T-helper 1 cell (primary cell): ENCODE data around the gene KLC3.
"Not testable (repeated sequence)": the region's sequence is repeated elsewhere in the genome, so short reads cannot be mapped to it uniquely, and the experiment has no call there.

ENCODE experiments used
- DNase-seq, 5 donors: peaks; one replicate each; pipeline ENCODE4 v3.0.0-alpha.2; 2012 to 2020

The KLC3 gene

GRCh38 chr19:45320997-45321775 lies 19.4 kb upstream of the KLC3 start:
- no peak for DNase-seq

DNA sequence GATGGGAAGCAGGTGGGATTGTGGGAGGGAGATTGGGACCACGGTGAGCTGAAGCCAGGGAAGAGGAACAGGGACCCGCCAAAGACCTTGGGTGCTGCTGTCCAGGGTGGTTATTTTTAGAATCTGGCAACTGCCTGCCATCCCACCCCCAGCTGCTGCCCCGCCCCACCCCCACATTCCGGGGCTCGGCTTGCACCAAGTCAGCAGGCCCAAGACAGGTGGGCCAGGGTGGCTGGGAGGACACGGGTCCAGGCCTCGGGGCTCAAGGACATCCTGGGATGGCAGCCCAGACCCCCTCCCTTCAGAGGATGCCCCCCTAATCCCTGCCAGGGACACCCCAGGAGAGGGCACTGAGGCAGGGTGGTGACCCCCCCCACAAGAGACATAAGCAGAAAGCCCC lies 18.7 kb upstream of the KLC3 start:
- DNase-seq, result no peak

DNA sequence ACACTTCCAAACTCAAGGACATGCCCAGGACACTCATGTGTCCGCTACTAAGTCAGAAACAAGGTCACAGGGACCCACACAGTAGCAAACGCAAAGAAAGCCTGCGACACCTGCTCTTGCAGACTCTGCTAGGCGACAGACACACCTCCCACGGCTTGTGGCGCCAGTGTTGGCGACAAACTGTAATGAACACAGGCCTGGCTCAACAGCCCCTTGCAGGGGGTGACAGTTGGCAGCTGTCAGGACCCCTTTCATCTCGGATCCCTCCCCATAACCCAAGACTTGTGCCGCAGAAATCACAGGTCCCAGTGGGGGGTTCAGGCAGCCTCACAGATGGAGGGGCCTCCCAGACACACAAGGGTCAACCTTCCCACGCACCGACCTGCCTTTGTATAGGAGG lies 18.2 kb upstream of the KLC3 start:
- DNase-seq, result no peak

GRCh38 chr19:45322744-45323281 lies 17.7 kb upstream of the KLC3 start, which contains the start of gene CKM:
TSS of gene CKM (minus strand) at chr19:45322875. CDS start at chr19:45319713, 3,162 bp downstream.
- DNase-seq, result no peak

- no peak for DNase-seq
These were observed 16.9 kb upstream of the KLC3 start for GRCh38 chr19:45323671-45324081.

DNA sequence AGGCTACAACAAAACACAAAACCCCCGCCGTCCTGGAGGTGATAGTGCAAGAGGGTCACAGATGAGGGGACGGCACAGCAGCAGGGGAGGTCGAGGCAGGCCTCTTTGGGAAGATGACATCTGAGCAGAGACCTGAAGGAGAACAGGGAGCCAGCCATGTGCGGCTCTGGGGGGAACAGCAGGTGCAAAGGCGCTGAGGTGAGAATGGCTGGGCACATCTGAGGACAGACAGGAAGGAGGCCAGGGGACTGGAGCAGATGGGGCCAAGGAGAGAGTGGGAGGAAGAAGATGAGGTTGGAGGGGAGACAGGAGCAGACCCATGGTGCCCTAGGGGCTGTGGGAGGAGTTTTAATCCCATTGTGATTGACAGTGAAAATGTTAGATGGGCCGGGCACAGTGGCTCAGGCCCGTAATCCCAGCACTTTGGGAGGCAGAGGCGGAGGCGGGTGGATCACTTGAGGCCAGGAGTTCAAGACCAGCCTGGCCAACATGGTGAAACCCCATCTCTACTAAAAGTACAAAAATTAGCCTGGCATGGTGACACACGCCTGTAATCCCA lies 16.1 kb upstream of the KLC3 start:
- no peak for DNase-seq

- DNase-seq, result no peak
These were observed 13.0 kb upstream of the KLC3 start for GRCh38 chr19:45327404-45328143.

- no peak for DNase-seq
These were observed 9.1 kb upstream of the KLC3 start for GRCh38 chr19:45331411-45331810.

- no peak for DNase-seq
These were observed 6.8 kb upstream of the KLC3 start for GRCh38 chr19:45333609-45334303.

DNA sequence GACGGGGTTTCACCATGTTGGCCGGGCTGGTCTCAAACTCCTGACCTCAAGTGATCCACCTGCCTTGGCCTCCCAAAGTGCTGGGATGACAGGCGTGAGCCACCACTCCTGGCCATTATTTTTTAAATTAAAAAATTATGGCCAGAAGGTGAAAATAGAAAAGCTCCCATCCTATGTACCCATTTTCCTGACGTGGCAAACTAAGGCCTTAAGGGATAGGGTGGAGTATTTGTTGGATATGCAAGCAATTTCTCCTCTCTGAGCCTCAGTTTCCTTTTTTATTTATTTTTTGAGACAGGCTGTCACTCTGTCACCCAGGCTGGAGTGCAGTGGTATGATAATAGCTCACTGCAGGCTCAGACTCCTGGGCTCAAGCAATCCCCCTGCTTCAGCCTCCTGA lies 5.7 kb upstream of the KLC3 start:
- not testable (repeated sequence) for DNase-seq

DNA sequence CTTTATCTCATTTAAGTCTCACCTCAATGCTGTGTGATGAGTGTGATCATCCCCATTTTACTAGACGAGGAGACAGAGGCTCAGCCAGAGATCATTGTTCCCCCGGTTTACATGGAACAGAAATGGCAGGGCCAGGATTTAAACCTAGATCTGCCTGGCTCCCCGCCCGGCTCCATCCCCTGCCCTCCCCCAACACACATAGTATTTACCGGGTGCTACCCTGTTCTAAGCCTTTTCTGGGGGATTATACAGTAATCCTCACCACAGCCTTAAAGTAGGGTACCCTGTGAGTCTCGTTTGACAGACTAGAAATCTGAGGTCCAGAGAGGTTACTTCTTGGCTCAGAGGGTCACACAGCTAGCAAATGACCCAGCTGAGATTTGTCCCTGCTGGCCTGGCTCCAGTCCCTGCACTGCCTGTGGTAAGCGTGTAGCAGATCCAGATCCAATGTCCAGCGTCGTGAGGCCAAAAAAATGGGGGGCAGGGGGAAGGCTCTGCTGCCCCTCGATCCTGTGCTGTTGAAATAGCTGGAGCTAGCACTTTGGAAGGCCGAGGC lies 3.8 kb upstream of the KLC3 start:
- DNase-seq, result no peak

GRCh38 chr19:45339629-45340028 lies 921 bp upstream of the KLC3 start:
- no peak for DNase-seq

DNA sequence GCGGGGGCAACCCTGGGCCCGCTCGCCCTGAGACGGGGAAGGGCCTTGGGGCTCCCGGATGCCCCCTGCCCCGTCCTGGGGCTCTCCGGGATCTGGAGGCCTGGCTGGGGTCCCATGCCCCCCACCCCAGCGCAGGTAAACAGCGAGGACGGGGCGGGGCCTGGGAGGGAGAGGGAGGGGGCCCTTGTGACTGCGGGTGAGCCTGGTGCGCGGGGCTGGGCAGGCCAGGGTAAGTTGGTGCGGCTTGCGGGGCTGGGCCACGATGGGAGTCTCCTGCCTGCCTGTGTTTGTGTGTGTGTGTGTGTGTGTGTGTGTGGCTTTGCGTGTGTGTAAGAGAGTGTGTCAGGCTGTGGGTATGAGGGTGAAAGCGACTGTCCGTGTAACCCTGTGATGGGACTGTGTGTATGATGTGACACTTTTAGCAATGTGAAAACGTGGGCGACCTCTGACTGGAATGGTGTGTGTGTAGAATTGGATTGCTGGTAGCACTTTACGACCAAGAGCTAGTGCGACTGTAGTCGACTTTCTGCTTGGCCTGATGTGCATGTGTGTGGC lies 426 bp downstream of the KLC3 start:
- DNase-seq, result no peak

DNA sequence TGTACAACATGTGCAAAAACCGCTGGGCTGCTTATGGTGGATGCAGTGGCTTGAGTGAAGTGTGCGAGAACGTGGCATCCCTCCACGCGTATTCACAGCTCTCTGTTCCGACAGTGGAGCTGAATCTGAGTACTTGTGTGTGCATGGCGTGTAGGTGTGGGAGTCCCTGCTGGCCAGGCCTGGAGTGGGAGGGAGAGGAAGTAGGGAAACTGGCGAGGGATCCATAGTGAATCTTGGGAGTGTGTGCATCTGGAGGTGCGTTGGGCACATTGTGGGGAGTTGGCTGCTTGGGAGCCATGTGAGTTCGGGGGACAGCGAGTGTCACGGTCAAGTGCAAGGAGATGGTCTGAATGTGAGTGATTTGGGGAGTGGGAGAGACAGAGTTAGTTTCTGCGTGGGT lies 2.4 kb downstream of the KLC3 start:
- DNase-seq, result no peak

DNA sequence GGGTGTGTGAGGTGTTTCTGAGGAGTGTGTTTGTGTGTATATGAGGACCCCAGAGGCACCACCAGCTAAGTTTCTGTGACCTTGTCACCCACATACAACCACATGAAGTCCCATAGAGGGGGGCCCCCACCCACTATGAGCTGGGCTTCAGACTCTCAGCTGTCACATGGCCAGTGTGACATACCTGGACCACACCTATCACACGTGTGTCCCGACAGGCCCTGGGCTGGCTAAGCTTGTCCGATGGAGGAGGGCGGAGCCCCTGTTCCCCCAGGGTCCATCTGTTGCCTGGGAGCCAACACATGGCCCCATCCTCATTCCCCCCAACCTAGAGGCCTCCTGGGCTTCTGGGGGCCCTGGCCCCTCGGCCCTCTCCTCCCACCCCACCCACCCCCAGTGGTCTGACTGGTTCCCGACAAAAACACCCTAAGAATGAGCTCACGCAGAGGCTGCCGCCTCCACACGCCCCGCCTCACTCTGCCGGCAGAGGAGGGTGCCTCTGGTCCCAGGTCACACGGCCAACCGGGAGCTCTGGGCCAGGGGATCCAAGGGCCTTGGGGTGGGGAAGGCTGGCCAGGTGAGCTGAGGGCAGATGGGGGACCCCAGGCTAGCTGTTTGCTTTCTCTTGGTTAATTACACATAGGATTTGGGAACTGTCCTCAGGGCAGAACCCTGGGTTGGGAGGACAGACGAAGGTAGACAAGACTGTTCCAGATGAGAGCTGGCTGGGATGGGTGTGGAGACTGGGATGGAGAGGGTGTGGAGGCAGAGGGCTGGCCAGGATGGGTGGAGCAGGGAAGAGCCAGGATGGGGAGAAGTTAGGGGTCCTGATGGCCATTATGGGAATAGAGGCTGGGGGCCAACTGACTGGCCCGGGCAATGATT lies 4.3 kb downstream of the KLC3 start:
- no peak for DNase-seq

DNA sequence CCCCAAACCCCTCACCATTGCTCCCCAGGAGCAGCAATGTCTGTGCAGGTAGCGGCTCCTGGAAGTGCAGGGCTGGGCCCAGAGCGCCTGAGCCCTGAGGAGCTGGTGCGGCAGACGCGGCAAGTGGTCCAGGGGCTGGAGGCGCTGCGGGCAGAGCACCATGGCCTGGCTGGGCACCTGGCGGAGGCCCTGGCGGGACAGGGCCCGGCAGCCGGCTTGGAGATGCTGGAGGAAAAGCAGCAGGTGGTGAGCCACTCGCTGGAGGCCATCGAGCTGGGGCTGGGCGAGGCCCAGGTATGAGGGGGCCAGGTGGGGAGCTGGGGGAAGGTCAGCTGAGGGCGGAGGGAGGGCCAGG lies 4.9 kb downstream of the KLC3 start:
- no peak for DNase-seq

- DNase-seq, result no peak
These were observed 5.9 kb downstream of the KLC3 start for GRCh38 chr19:45346449-45346848.

DNA sequence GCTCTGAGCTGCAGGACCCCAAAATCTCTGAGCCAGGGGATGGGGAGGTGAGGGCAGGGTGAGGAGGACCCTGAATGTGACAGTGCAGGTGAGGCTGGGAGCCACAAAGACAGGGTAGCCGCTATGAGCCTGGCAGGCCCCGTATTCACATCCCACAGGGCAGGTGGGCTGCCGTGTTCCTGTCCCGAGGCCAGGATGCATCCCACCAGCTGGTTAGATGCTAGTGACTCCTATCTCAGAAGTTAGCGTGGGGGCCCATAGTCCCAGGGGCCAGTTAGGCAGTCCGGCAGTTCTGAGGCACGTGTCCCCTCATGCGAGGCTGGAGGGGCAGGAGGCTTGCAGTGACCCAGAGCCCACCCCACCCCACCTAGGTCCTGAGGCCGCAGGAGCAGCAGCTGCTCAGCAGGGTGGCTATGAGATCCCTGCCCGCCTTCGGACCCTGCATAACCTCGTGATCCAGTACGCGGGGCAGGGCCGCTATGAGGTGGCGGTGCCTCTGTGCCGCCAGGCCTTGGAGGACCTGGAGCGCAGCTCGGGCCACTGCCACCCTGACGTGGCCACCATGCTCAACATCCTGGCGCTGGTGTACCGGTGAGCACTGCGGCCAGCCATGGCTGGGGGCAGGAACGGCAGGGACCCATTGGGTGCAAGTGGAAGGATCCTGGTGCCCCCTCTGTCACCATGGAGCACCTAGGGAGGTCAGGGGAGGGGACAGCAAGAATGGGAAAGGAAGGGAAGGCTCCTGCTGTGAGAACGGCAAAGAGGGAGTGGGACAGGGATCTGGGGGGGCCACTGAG lies 7.2 kb downstream of the KLC3 start:
- no peak for DNase-seq

DNA sequence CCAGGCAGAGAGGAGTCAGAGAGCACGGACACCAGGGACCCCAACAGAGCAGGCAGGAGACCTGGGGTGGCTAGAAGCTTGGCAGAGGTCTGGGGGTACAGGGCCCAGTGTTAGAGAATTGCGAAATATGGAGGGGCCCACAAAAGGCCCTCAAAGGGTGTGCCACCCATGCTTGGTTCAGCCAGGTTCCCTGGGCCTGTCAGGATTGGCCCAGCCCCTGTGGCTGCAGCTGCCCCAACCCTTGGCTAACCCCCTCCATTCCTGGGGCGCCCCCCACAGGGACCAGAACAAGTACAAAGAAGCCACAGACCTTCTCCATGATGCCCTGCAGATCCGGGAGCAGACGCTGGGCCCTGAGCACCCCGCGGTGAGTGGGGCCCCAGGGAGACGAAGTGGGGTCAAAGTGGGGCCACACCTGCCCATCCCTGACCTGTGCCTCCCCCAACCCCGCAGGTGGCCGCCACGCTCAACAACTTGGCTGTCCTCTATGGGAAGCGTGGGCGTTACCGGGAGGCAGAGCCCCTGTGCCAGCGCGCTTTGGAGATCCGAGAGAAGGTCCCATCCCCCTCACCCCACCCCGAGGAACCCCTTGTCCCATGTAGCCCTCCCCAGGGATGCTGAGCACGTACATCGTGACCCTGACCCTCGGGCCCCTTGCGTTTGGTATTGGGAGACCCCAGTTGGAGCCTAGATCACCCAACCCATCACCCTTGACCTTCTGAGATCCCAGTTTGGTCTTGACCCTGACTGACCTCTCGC lies 8.0 kb downstream of the KLC3 start:
- no peak for DNase-seq

- no peak for DNase-seq
These were observed 8.5 kb downstream of the KLC3 start for GRCh38 chr19:45349126-45349415.
